HAP-1 (cell line): ENCODE results near the gene PTK7.
"Not testable (repeated sequence)": the region's sequence is repeated elsewhere in the genome, so short reads cannot be mapped to it uniquely, and the experiment has no call there.

Source experiments
- DNase-seq, 2 experiments: peaks; one replicate each; pipeline ENCODE4 v3.0.0-alpha.2; 2016 to 2020; ENCODE audit warnings: low spot score in 2 of 2
- H3K27me3 ChIP-seq: fragments of 250-450 bp; sonication (Bioruptor Pico); 2 replicates; pipeline ENCODE4 v1.5.1; 2020; ENCODE audit warnings: low read depth, mild to moderate bottlenecking, moderate library complexity
- H3K36me3 ChIP-seq: fragments of 250-450 bp; sonication (Bioruptor Pico); replicated peaks from 2 replicates; pipeline ENCODE4 v1.5.1; 2020; ENCODE audit warnings: mild to moderate bottlenecking
- H3K4me1 ChIP-seq: fragments of 250-450 bp; sonication (Bioruptor Pico); 2 replicates; pipeline ENCODE4 v1.5.1; 2020; ENCODE audit warnings: mild to moderate bottlenecking
- H3K4me3 ChIP-seq: fragments of 250-450 bp; sonication (Bioruptor Pico); 2 replicates; pipeline ENCODE4 v1.5.1; 2020; ENCODE audit warnings: mild to moderate bottlenecking, moderate library complexity
- H3K9me3 ChIP-seq: fragments of 250-450 bp; sonication (Bioruptor Pico); 2 replicates; pipeline ENCODE4 v1.5.1; 2020; ENCODE audit warnings: mild to moderate bottlenecking, moderate library complexity
- in situ Hi-C: fragments of 300-500 bp; cut with MboI; formaldehyde crosslinking; loops from 3 replicates; pipeline ENCODE4 v1.14.3; 2020; ENCODE audit warnings: low sequenced_read_pairs, inconsistent platforms, mixed read lengths

PTK7 gene

GRCh38 chr6:43075670-43076463 is at the start of gene PTK7:
PTK7 (plus strand) TSS chr6:43076314; CDS start chr6:43076489, 175 bp downstream.
- in situ Hi-C loops, result no loop called here
- Histone ChIP-seq H3K9me3 (no peaks in the 10 kb centered on the region), H3K36me3 (no peaks in the 10 kb centered on the region; the same call in 1 of the 2 replicates), H3K4me3 (peak within 1 kb of the TSS; percentile 95), H3K4me1 (peaks cover 9% of the 10 kb centered on the region), H3K27me3 (no peaks in the 10 kb centered on the region)
- DNase-seq, result peak; percentile 83 to 92

GRCh38 chr6:43026365-43026764 is 49.7 kb upstream of the PTK7 start:
- in situ Hi-C loops, result no loop called here
- peaks cover 70% of the 10 kb centered on the region for H3K36me3 ChIP-seq
- H3K4me3 ChIP-seq, result no peak overlapping the region
- H3K27me3 ChIP-seq, result no peaks in the 10 kb centered on the region
- DNase-seq, result no peak
- H3K9me3 ChIP-seq, result no peaks in the 10 kb centered on the region; the same call in 1 of the 2 replicates
- peaks cover 4% of the 10 kb centered on the region; the same call in 1 of the 2 replicates for H3K4me1 ChIP-seq

- in situ Hi-C loops, result no loop called here
- H3K9me3 ChIP-seq, result no peaks in the 10 kb centered on the region; the same call in 1 of the 2 replicates
Measured at GRCh38 chr6:43029120-43029519, 47.0 kb upstream of the PTK7 start.

DNA sequence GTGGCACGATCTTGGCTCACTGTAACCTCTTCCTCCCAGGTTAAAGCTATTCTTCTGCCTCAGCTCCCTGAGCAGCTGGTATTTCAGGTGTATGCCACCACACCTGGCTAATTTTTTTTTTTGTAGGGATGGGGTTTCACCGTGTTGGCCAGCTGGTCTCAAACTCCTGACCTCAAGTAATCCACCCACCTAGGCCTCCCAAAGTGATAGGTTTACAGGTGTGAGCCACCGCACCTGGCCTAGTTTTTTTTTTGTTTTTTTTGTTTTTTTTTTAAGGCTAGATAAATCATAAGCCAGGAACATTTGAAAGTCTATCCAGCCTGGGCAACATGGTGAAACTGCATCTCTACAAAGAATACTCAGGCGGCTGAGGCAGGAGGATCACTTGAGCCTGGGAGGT is 43.8 kb upstream of the PTK7 start:
- no peak for DNase-seq
- Histone ChIP-seq H3K36me3 (peaks cover 80% of the 10 kb centered on the region), H3K4me1 (no peaks in the 10 kb centered on the region), H3K27me3 (no peaks in the 10 kb centered on the region), H3K9me3 (no peaks in the 10 kb centered on the region), H3K4me3 (no peak overlapping the region)
- in situ Hi-C loops, result no loop called here

More at GRCh38 chr6:43029120-43029519, 47.0 kb upstream of the PTK7 start:
- H3K4me1 ChIP-seq, result no peaks in the 10 kb centered on the region
- DNase-seq, result no peak
- H3K27me3 ChIP-seq, result no peaks in the 10 kb centered on the region
- H3K4me3 ChIP-seq, result no peak overlapping the region
- peaks cover 87% of the 10 kb centered on the region for H3K36me3 ChIP-seq

GRCh38 chr6:43033496-43034189 is 42.5 kb upstream of the PTK7 start:
- no peaks in the 10 kb centered on the region for H3K27me3 ChIP-seq
- peaks cover 80% of the 10 kb centered on the region for H3K36me3 ChIP-seq
- H3K9me3 ChIP-seq, result no peaks in the 10 kb centered on the region
- no peak overlapping the region for H3K4me3 ChIP-seq
- no peak for DNase-seq
- in situ Hi-C loops, result no loop called here
- no peaks in the 10 kb centered on the region for H3K4me1 ChIP-seq

DNA sequence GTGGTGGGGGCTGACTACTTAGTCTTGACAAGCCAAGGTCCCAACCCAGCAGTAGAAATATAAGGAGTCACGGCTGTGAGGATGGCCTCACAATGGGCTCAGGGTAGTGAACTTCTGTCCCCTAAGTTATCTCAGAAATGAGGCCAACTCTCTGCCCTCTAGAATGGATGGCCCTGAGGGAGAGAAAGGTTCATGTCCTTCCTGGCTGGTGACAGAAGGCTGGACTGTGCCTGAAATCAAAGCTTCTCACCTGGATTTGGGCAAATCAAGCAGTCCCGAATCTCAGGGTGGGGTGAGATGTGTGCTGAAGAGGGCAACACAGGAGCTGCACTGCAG is 42.0 kb upstream of the PTK7 start:
- Histone ChIP-seq H3K4me1 (no peaks in the 10 kb centered on the region), H3K27me3 (no peaks in the 10 kb centered on the region), H3K36me3 (peaks cover 80% of the 10 kb centered on the region), H3K9me3 (no peaks in the 10 kb centered on the region), H3K4me3 (no peak overlapping the region)
- in situ Hi-C loops, result no loop called here
- no peak for DNase-seq

GRCh38 chr6:43035495-43036194 is 40.5 kb upstream of the PTK7 start:
- Histone ChIP-seq H3K9me3 (no peaks in the 10 kb centered on the region), H3K4me1 (no peaks in the 10 kb centered on the region), H3K36me3 (peaks cover 73% of the 10 kb centered on the region), H3K4me3 (no peak overlapping the region), H3K27me3 (no peaks in the 10 kb centered on the region)
- no peak for DNase-seq
- in situ Hi-C loops, result no loop called here

DNA sequence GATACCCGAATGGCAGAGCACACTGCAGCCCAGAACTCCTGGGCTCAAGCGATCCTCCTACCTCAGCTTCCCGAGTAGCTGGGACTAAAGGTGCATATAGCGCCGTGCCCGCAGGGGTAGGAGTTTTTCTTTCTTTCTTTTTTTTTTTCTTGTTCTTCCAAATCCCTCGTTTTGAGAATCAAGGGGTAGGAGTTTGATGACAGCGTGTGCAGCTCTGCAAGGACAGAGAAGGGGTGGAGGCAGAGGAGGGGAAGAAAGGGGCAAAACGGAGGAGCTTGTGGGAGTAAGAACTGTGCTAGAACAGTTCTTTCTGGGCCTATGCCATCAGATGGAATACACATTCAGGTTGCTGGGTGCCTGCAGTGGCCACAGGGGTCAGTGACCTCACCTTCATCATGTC is 39.4 kb upstream of the PTK7 start:
- Histone ChIP-seq H3K4me1 (no peaks in the 10 kb centered on the region), H3K9me3 (no peaks in the 10 kb centered on the region), H3K27me3 (no peaks in the 10 kb centered on the region), H3K4me3 (no peak overlapping the region), H3K36me3 (peaks cover 75% of the 10 kb centered on the region)
- no peak for DNase-seq
- in situ Hi-C loops, result no loop called here

DNA sequence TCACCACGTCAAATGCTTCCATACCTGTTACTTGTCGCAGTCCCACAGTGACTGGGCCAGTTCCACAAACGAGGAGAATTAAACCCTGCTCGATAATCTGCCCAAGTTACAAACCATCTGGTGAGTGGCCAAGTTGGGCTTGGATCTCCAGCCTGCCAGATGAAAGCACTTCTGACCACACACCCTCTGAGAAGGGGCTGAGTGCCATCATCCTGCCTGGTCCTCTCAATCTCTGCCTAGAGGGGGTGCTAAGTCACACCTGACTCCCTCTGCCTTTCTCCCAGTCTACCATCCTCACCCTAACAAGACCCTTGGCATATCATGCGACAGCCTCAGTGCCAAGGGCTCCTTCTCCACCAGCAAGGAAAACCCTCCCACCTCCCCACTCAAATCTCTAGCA is 38.9 kb upstream of the PTK7 start:
- in situ Hi-C loops, result no loop called here
- Histone ChIP-seq H3K4me3 (no peak overlapping the region), H3K9me3 (no peaks in the 10 kb centered on the region), H3K27me3 (no peaks in the 10 kb centered on the region), H3K36me3 (peaks cover 73% of the 10 kb centered on the region), H3K4me1 (no peaks in the 10 kb centered on the region)
- no peak for DNase-seq

DNA sequence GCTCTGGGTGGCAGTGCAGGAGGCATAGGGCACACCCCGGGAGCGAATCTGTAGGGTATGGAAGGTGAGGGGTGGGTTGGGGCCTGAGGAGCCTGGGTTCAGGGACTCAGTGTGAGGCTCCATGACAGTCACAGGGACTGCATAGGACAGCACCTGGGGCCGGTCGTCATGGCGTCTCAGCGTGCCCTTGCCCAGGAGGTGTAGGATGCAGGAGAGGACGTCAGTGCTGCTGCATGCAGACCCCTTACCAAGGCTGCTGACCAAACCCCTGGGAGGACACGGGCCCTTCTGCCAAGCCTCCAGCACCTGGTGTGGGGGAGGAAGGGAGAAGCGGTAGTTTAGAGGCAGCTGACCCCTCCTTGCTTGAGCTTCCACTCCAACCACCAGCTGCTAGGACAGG is 38.4 kb upstream of the PTK7 start:
- H3K4me1 ChIP-seq, result no peaks in the 10 kb centered on the region
- in situ Hi-C loops, result no loop called here
- no peak for DNase-seq
- no peaks in the 10 kb centered on the region for H3K9me3 ChIP-seq
- peaks cover 73% of the 10 kb centered on the region for H3K36me3 ChIP-seq
- H3K4me3 ChIP-seq, result no peak overlapping the region
- no peaks in the 10 kb centered on the region for H3K27me3 ChIP-seq

- in situ Hi-C loops, result no loop called here
- Histone ChIP-seq H3K4me3 (no peak overlapping the region), H3K9me3 (no peaks in the 10 kb centered on the region), H3K27me3 (no peaks in the 10 kb centered on the region), H3K36me3 (peaks cover 75% of the 10 kb centered on the region), H3K4me1 (no peaks in the 10 kb centered on the region)
- no peak for DNase-seq
Measured at GRCh38 chr6:43038727-43039126, 37.4 kb upstream of the PTK7 start.

DNA sequence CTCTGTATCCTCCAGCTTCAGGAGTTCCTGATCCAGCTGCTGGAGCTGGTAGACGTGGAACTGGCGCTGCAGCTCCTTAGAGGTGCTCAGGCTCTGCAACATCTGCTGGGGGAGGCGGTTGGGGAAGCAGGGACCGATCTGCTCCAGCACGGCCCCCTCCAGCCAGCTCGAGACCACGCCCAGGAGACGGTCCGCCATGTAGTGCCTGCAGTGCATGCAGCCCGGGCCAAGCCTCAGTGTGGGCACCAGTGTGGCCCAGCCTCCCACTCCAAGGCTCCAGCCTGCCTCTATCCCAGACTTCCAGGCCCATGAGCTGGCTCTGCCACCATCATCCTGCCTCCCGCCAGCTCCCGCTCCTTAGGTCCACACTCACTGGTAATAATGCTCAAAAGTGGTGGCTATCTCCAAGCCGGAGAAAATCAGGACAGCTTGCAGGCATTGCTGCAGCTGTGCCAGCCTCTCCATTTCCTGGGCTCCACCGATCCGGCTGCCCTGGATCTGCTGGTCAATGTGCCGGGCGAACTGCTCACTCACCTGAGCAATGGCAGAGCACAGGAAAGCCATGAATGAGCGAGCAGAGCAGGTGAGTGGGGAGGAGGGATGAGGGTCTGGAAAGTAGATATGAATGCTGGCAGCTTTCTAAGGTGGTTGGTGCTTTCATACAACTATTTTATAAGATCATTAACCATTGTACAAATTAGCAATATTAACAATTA is 35.4 kb upstream of the PTK7 start:
- Histone ChIP-seq H3K9me3 (no peaks in the 10 kb centered on the region), H3K4me3 (no peak overlapping the region), H3K36me3 (peaks cover 72% of the 10 kb centered on the region), H3K27me3 (no peaks in the 10 kb centered on the region), H3K4me1 (no peaks in the 10 kb centered on the region)
- DNase-seq, result no peak
- in situ Hi-C loops, result no loop called here

DNA sequence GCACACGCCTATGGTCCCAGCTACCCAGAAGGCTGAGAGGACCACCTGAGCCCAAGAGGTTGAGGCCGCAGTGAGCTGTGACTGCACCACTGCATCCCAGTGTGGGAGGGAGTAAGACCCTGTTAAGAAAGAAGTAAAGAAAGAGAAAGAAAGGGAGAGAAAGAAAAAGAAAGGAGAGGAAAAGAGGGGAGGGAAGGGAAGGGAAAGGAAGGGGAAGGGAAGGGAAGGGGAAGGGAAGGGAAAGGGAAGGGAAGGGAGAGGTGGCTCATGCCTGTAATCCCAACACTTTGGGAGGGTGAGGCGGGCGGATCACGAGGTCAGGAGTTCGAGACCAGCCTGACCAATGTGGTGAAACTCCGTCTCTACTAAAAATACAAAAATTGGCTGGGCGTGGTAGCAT is 34.6 kb upstream of the PTK7 start:
- H3K4me3 ChIP-seq, H3K4me1 ChIP-seq, H3K27me3 ChIP-seq, DNase-seq, in situ Hi-C loops, H3K9me3 ChIP-seq: not testable (repeated sequence)
- H3K36me3 ChIP-seq, result peaks cover 77% of the 10 kb centered on the region
